ENCODE data around the gene NDUFV1.
"Not testable (repeated sequence)": the region's sequence is repeated elsewhere in the genome, so short reads cannot be mapped to it uniquely, and the experiment has no call there.

Gene NDUFV1

DNA sequence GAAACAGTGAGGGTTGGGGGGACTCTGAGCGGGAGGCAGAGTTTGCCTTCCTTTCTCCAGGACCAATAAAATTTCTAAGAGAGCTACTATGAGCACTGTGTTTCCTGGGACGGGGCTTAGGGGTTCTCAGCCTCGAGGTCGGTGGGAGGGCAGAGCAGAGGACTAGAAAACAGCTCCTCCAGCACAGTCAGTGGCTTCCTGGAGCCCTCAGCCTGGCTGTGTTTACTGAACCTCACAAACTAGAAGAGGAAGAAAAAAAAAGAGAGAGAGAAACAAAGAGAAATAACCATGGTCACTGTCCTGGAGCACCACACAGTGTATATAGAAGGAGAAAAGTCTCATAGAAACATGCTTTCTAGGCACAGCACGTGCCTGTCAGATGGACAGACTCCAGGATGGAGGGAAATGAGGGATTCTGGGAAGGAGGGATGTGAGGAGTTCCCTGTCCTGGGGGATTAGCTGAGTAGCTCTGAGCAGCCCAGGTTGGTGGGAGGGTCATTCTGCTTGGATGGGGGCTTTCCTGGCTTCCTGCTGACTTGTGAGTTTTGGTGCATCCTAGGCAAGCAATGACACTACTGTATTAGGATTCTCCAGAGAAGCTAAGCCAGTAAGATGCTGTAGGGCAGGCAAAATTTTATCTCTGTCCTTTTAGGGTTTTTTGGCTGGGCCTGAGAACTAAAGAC lies 20.0 kb upstream of the NDUFV1 start:
- DNase-seq, result no peak

DNA sequence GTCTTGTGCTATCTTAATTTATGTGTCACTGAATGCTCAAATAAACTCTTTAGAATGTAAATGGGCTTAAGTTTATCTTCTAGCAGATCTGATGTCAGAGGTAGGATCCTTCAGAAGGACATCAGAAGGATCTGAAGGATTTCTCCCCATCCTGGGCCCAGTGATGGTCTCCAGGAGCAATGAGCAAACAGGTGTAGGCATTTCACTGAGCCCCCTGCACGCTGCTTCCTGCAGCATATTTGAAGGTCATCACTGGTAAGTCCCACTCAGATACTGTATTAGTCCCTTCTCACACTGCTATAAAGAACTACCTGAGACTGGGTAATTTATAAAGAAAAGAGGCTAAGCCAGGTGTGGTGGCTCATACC lies 18.6 kb upstream of the NDUFV1 start:
- no peak for DNase-seq

DNA sequence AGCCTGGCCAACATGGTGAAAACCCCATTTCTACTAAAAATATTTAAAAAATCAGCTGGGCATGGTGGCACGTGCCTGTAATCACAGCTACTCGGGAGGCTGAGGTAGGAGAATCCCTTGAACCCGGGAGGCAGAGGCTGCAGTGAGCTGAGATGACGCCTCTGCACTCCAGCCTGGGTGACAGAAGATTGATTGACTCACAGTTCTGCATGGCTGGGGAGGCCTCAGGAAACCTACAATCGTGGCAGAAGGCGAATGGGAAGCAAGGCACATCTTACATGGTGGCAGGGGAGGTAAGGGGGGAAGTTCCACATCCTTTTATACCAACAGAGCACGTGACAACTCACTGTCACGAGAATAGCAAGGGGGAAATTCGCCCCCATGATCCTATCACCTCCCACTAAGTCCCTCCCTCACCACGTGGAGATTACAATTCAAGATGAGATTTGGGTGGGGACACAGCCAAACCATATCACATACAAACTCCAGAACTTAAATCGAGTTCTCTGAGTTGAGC lies 17.8 kb upstream of the NDUFV1 start:
- DNase-seq, result not testable (repeated sequence)

DNA sequence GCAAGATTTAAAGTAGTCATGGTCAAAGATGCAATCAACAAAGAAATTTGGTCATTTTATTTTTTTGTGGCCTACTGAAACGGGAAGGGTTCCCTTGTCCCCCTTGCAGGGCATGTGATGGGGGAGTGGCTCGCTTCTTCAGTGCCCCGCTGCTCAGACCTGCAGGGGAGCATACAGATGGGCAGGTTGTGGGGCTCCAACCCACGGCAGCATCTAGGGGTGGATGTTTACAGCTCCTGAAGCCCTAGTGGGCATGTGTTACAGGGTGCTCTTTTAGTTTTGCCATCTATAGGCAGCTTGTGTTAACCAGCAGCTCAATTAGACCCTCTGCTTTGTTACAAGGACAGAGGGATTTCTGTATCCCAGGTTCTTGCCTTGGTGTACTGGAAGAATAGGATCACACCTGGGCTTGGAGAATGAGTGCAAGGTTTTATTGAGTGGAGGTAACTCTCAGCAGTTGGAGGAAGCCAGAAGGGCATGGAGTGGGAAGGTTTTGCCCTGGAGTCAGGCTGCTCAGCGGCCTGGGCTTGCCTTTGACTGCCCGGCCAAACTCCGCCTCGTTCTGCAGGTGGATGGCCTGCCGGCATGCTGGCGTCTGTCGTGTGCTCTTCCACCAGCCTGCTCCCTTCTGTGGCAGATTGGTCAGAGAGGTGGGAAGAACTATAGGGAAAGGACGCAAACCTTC lies 13.7 kb upstream of the NDUFV1 start:
- DNase-seq, result no peak

DNA sequence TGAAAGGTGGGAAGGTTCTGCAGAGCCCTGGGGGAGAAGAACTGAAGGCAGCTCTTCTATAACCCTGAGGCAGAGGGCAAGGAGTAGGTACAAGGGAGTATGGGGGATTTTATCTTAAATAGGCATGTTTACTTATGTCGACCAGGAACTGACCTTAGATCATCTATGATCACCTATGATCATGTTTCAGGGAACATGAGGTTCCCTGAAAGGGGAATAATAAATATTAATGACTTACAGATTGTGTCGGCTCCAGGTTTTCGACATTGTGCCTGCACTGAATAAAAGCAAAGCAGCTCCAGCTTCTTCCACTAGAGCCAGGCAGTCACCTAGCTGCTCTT lies 13.2 kb upstream of the NDUFV1 start:
- DNase-seq, result no peak

DNA sequence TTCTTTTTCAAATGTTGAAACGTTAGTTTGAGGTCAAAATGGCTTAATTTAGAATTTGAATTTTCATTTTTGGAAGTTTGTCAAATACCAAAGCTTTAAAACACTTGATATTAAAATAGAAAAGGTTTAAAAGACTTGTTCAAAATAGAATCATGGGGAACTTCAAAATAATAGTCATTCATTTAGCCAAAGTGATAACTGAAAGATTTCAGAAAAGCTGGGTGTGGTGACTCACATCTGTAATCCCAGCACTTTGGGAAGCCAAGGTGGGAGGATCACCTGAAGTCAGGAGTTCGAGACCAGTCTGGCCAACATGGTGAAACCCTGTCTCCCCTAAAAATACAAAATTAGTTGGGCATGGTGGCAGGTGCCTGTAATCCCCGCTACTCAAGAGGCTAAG lies 12.3 kb upstream of the NDUFV1 start:
- no peak for DNase-seq

DNA sequence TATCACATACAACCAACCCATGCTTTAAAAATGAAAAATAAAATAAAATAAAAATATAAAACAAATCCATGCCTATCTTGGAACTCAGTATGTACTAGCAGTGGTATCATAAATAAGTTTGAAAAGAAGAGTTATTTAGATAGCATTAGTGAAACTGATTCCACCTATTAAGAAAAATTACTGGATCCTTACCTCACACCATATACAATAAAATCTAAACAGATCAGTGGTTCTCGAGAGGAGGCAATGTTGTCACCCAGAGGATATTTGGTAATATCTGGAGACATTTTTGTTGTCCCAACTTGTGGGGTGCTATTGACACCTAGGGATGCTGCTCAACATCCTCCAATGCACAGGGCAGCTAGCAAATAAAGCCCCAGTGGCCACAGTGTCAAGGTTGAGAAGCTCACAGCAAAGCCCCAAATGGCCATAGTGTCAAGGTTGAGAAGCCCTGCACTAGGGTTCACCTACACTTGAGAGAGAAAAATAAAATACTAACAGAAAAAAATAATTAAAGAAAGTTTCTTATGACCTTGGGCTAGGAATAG lies 9.9 kb upstream of the NDUFV1 start:
- no peak for DNase-seq

DNA sequence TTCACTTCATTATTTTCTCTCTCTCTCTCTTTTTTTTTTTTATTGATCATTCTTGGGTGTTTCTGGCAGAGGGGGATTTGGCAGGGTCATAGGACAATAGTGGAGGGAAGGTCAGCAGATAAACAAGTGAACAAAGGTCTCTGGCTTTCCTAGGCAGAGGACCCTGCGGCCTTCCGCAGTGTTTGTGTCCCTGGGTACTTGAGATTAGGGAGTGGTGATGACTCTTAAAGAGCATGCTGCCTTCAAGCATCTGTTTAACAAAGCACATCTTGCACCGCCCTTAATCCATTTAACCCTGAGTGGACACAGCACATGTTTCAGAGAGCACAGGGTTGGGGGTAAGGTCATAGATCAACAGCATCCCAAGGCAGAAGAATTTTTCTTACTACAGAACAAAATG lies 9.3 kb upstream of the NDUFV1 start:
- DNase-seq, result not testable (repeated sequence)

DNA sequence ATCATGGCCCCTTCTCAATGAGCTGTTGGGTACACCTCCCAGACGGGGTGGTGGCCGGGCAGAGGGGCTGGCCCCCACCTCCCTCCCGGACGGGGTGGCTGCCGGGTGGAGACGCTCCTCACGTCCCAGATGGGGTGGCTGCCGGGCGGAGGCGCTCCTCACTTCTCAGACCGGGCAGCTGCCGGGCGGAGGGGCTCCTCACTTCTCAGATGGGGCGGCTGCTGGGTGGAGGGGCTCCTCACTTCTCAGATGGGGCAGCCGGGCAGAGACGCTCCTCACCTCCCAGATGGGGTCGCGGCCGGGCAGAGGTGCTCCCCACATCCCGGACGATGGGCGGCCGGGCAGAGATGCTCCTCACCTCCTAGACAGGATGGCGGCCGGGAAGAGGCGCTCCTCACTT lies 8.8 kb upstream of the NDUFV1 start:
- not testable (repeated sequence) for DNase-seq

DNA sequence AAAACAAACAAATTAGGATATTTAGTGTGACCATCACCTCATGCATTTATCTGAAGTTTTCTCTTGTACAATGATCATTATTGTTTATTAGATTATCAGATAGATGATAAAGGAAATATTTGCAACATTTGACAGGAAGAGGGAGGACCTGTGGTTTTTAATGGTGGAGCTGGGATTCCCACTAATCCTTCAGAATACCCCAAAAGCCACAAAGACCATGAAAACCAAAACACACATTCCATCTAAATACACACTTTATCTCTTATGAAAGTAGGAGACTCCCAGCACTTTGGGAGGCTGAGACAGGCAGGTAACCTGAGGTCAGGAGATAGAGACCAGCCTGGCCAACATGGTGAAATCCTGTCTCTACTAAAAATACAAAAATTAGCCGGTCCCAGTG lies 7.6 kb upstream of the NDUFV1 start:
- DNase-seq, result no peak

DNA sequence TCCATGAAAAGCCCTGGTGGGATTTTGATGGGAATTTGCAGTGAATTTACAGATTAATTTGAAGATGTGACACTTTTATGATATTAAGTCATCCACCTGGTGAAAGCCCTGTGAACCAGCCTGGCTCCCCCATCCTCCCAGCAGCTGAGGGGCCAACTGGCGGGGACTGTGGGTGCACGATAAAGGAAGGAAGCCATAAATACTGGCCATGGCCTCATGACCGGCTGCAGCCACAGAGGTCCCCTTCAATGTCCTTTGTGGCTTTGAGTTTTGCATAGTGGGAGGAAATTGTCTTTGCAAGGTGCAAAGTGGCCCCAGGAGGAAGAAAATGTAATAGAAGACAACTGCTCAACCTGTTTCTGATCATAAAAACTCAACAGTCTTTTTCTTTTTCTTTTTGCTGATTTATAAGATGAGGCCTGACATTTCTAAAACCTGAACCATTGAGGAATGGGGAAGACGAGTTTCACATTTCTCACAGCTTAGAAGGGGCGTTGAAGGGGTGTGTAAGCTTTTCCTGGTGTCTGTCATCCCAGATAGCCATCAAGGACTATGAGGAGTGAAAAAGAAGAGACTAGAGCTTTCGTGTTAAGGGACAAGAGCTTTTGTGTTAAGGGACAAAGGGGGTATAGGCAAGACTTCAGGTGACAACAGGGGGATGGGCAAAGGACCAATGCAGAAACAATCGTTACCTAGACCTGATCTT lies 6.3 kb upstream of the NDUFV1 start:
- no peak for DNase-seq

DNA sequence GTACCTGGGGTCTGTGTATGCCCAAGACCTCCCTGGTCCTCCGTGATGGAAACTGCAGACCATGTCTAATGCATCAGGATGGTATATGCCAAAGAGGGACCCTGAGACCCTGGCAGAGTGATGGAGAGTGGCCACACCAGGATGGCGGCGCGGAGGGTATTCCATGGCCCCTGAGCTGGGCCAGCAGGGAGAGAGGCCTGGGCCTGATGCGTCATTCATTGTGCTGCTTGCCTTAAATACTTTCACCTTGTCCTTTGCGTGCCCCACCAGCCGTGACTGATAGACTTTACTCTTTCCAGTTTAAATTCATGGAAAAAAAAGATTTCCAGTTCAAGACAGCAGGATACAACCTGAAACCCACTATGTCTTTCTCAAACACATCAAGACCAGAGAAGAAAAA lies 5.6 kb upstream of the NDUFV1 start:
- DNase-seq, result no peak

DNA sequence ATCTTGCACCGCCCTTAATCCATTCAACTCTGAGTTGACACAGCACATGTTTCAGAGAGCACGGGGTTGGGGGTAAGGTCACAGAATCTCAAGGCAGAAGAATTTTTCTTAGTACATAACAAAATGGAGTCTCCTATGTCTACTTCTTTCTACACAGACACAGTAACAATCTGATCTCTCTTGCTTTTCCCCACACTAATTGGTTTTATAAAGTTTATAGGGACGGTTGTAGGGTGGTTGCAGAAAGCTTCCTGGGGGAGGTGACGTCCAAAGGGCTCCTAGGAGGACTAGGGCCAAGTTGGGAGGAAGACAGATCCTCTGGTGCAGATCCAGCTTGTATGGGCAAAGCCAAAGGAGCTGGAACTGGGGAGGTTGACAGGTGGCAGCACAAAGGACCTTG lies 2.6 kb upstream of the NDUFV1 start:
- DNase-seq, result not testable (repeated sequence)

DNA sequence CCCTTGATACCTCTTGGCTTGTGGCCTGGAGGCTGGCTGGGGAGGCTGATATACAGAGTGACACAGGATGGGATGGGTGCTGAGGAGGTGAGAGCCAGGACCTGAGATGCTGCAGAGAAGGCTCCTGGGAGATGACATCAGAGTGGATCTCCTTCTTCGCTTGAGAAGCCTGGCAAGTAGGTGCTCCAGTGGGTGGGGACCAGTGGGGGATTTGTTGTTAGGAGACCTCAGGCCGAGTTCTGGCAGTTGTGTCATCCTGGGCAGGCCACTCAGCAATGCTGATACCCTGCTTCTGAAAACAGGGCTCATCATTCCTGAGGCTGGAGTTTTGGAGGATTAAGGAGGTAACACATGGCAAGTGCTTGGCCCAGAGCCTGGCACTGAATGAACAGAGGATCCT lies 1.9 kb upstream of the NDUFV1 start:
- DNase-seq, result no peak

DNA sequence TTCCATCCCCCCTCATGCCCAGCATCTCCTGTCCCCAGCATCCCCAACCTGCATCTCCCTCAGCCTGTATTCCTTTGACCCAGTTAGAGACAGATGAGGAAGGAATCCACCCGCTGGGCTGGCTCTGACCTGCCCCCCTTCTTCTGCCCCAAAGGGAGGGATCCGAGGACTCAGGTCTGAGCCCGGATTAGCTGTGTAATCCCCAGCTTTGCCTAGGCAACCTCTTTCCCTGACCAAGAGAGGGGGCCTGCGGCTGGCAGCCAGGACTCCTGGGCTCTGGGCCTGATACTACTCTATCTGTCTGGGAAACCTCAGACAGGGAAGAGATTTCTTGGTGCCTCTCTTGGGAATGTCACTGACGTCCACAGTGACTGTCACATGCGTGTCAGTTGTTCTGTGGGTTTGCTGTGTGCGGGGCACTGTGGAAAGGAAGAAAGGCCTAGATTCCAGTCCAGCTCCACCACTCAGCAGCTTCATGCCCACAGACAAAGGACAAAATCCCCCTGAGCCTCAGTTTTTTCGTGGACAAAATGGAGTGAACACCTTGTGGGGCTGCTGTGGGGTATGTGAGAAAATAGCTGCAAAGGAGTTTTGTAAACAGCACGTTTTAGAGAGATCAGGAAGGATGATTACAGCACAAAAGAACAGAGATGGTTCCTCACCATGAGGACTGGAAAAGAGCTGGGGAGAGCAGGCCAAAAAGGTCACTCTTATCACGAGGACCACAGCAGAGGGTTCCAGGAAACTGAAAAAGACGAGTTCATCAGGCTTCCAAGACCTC lies 1.3 kb upstream of the NDUFV1 start:
- DNase-seq, result no peak

DNA sequence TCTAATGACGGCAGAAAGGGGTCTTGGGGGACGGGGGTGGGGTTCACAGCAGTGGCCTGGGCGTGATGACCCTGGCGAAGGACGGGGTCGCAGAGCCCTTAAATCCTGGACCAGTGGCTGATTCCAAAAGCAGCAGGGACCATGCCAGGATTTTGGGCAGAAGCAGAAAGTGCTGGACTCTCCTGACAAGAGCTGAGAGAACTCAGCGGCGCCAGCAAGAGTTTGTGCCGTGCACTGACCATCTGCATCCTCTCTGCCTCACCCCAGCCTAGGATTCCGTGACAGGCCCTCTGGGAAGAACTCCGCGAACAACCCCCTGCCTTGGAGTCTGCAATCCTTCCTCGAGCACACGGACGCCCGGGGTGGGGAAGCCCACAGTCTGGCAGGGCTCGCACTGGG lies 644 bp upstream of the NDUFV1 start:
- DNase-seq, result peak; percentile 39

DNA sequence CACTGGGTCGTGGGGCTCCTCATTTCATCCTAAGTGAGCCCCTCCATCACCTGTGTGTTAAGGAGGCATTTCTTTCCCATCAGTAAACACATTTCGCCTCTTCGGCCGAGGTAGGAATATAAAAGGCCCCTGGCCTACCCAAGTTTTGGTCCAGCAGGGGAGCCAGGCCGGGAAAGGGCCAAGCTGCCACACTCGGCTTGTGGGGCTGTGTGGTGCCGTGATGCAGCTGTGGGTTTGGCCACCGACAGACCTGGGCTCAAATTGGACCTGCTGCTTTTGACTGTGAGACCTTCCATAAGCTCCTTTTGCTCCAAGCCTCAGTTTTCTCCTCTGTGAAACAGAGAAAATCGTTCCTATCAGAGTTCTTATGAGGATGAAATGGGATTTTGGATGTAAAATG lies 771 bp downstream of the NDUFV1 start:
- DNase-seq, result no peak

DNA sequence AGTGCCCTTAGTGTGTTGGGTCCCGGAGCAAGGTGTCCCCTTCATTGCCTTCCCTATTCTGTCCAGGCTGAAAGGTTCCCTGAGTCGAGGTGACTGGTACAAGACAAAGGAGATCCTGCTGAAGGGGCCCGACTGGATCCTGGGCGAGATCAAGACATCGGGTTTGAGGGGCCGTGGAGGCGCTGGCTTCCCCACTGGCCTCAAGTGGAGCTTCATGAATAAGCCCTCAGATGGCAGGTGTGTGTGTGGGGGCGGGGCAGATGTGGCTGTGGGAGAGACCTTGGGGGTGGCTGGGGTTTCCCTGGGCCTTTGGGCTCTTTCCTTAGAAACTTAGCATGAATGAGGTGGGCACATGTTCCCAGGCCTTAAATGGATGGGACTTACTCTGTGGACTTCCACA lies 1.8 kb downstream of the NDUFV1 start:
- no peak for DNase-seq

DNA sequence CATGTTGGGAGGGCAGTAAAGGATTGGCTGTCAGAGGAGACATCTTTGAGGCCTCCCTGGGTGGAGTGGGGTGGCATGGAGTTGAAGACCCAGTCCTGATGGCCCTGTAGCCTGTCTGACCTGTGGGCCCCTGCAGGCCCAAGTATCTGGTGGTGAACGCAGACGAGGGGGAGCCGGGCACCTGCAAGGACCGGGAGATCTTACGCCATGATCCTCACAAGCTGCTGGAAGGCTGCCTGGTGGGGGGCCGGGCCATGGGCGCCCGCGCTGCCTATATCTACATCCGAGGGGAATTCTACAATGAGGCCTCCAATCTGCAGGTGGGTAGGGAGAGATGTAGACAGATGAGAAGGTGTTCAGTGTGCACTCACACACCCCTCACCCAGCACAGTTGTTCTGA lies 2.6 kb downstream of the NDUFV1 start:
- no peak for DNase-seq

DNA sequence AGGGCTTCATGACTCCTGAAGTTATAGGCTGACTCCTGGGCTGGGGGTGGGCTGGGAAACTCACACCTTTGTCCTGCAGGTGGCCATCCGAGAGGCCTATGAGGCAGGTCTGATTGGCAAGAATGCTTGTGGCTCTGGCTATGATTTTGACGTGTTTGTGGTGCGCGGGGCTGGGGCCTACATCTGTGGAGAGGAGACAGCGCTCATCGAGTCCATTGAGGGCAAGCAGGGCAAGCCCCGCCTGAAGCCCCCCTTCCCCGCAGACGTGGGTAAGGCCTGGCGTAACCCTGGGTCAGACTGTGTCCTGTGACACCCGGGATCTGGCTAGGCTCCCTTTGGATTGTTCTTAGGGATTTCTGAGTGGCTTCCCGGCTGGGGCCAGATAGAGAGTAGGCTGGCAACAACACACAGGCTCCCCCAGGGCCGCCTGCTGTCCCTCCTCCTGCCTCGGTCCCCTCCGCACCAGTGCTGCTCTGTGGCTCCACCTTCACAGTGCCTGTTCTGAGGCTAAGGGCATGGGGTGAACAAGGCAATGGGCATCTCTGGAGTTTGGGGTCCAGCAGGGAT lies 3.6 kb downstream of the NDUFV1 start:
- no peak for DNase-seq

DNA sequence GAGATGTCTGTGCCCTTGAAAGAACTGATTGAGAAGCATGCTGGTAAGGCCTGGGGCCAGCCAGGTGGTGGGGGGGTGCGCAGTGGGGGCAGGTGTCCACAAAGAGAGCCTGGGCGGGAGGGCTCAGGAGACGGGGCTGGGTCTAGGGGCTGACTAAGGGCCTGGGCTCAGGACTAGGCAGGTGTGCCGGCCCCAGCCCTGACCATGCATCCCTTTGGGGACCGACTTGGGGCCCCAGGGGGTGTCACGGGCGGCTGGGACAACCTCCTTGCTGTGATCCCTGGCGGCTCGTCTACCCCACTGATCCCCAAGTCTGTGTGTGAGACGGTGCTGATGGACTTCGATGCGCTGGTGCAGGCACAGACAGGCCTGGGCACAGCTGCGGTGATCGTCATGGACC lies 4.4 kb downstream of the NDUFV1 start:
- no peak for DNase-seq

DNA sequence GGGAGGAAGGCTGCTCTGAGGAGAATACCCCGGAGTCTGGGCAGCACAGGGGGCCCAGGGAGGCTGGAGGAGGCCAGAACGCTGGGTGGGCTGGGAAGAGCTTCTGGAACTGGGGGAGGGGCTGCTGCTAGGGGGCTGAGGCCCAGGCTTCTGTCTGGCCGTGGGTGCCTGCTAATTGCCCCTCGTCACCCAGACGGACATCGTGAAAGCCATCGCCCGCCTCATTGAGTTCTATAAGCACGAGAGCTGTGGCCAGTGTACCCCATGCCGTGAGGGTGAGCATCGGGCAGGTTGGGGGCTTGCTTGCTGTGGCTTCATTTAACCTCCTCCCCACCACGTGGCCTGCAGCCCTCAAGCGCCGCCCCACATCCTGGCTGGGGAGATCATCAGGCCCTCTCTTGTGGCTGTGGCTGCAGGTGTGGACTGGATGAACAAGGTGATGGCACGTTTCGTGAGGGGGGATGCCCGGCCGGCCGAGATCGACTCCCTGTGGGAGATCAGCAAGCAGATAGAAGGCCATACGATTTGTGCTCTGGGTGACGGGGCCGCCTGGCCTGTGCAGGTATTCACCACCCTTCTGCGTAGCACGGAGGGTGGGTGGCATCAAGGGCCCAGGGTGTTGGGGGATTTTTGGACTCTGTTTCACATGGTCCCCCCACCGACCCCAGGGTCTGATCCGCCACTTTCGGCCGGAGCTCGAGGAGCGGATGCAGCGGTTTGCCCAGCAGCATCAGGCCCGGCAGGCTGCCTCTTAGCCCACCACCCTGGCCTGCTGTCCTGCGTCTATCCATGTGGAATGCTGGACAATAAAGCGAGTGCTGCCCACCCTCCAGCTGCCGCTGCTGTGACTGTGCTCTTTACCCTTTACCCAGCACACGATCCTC lies 5.2 kb downstream of the NDUFV1 start:
- DNase-seq, result no peak

Data from EL (cell line).